CD8-positive, alpha-beta memory T cell (primary cell): ENCODE results near the gene FZD10. TPM values are rescaled to one million over a fixed set of nuclear protein-coding genes. Genes with fewer than 3 reads are reported as not detected.

Experiments used
- CTCF ChIA-PET: fragments of 350-600 bp; sonication (Branson Sonifier 250); formaldehyde crosslinking; loops from one replicate; lab custom pipeline; 2021; ENCODE audit warnings: antibody characterized with exemption; lab: Charles Lee
- POLR2A ChIA-PET: fragments of 350-600 bp; sonication (Branson Sonifier 250); formaldehyde crosslinking; loops from one replicate; lab custom pipeline; 2021; ENCODE audit warnings: antibody characterized with exemption; lab: Charles Lee
- DNase-seq, 5 donors: peaks; one replicate each; pipeline versions ENCODE4 v3.0.0 to v3.0.0-alpha.2; 2020 to 2022; ENCODE audit warnings: mixed read lengths in 1 of 5
- H3K27ac ChIP-seq: one replicate; pipeline ENCODE4 v1.7.0; 2013; ENCODE audit warnings: low read depth, mild to moderate bottlenecking, low read length, moderate library complexity
- H3K27me3 ChIP-seq: 2 replicates; pipeline ENCODE4 v1.7.0; 2013; ENCODE audit warnings: low read length, mild to moderate bottlenecking; ENCODE audit not compliant: insufficient read depth, poor library complexity, severe bottlenecking
- H3K36me3 ChIP-seq: 2 replicates; pipeline ENCODE4 v1.7.0; 2013; ENCODE audit warnings: mild to moderate bottlenecking, low read length, moderate library complexity; ENCODE audit not compliant: insufficient read depth
- H3K4me1 ChIP-seq: 2 replicates; pipeline ENCODE4 v1.7.0; 2013; ENCODE audit warnings: mild to moderate bottlenecking, low read length, moderate library complexity; ENCODE audit not compliant: insufficient read depth
- H3K4me3 ChIP-seq: 2 replicates; pipeline ENCODE4 v1.7.0; 2013; ENCODE audit warnings: mild to moderate bottlenecking, low read length
- H3K9me3 ChIP-seq: 2 replicates; pipeline ENCODE4 v1.7.0; 2013; ENCODE audit warnings: mild to moderate bottlenecking, low read length
- H3K27ac Mint-ChIP-seq, 8 donors: one replicate each; pipeline ENCODE4 v1.8.0; 2020 to 2021; ENCODE audit warnings: mixed read lengths in 8 of 8, mild to moderate bottlenecking in 6 of 8, inconsistent platforms in 3 of 8, moderate library complexity in 3 of 8
- H3K27me3 Mint-ChIP-seq, 2 donors: one replicate each; pipeline ENCODE4 v1.8.0; 2020 to 2021; ENCODE audit warnings: mixed read lengths in 2 of 2, mild to moderate bottlenecking in 1 of 2, moderate library complexity in 1 of 2
- H3K36me3 Mint-ChIP-seq, 3 donors: one replicate each; pipeline ENCODE4 v1.8.0; 2020 to 2021; ENCODE audit warnings: mixed read lengths in 3 of 3, inconsistent platforms in 1 of 3, mild to moderate bottlenecking in 1 of 3
- H3K4me1 Mint-ChIP-seq, 3 donors: one replicate each; pipeline ENCODE4 v1.8.0; 2020 to 2021; ENCODE audit warnings: mixed read lengths in 3 of 3, inconsistent platforms in 1 of 3, mild to moderate bottlenecking in 1 of 3
- H3K4me3 Mint-ChIP-seq, 7 donors: one replicate each; pipeline ENCODE4 v1.8.0; 2020 to 2021; ENCODE audit warnings: mixed read lengths in 7 of 7, mild to moderate bottlenecking in 6 of 7, moderate library complexity in 4 of 7, inconsistent platforms in 2 of 7
- H3K9me3 Mint-ChIP-seq, 5 donors: one replicate each; pipeline ENCODE4 v1.8.0; 2020 to 2022; ENCODE audit warnings: mixed read lengths in 5 of 5, mild to moderate bottlenecking in 3 of 5, moderate library complexity in 2 of 5, inconsistent platforms in 1 of 5
- polyA plus RNA-seq: library from polyadenylated mRNA; unstranded; fragments of 300-500 nt; fragmentation: Illumina TruSeq; gene quantifications from one replicate; pipeline ENCODE4 v1.2.3, GENCODE V29; 2021
- total RNA-seq, 2 experiments: library from RNA; stranded (reverse); gene quantifications; one replicate each; pipeline ENCODE4 v1.2.3, GENCODE V29; 2021

FZD10 gene, protein sequence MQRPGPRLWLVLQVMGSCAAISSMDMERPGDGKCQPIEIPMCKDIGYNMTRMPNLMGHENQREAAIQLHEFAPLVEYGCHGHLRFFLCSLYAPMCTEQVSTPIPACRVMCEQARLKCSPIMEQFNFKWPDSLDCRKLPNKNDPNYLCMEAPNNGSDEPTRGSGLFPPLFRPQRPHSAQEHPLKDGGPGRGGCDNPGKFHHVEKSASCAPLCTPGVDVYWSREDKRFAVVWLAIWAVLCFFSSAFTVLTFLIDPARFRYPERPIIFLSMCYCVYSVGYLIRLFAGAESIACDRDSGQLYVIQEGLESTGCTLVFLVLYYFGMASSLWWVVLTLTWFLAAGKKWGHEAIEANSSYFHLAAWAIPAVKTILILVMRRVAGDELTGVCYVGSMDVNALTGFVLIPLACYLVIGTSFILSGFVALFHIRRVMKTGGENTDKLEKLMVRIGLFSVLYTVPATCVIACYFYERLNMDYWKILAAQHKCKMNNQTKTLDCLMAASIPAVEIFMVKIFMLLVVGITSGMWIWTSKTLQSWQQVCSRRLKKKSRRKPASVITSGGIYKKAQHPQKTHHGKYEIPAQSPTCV
- not detected for total RNA-seq
- polyA plus RNA-seq, result not detected

GRCh38 chr12:130162267-130162666, at the start of gene FZD10:
FZD10 (plus strand) TSS chr12:130162464; CDS start chr12:130162943, 479 bp downstream.
- Mint-ChIP-seq H3K4me1 (peaks cover 0 to 3% (median 0%) of the 10 kb centered on the region in 3 donors), H3K9me3 (peaks cover 0 to 6% (median 3%) of the 10 kb centered on the region in 5 donors), H3K36me3 (no peaks in the 10 kb centered on the region), H3K27ac (no peak within 1 kb of the TSS), H3K27me3 (peaks cover 20 to 35% of the 10 kb centered on the region in 2 donors), H3K4me3 (no peak within 1 kb of the TSS)
- ChIA-PET POLR2A (no interaction called here), CTCF (no interaction called here)
- Histone ChIP-seq H3K27me3 (peaks cover 6% of the 10 kb centered on the region), H3K9me3 (no peaks in the 10 kb centered on the region), H3K36me3 (no peaks in the 10 kb centered on the region), H3K4me1 (no peaks in the 10 kb centered on the region), H3K27ac (no peak within 1 kb of the TSS), H3K4me3 (no peak within 1 kb of the TSS)
- DNase-seq, result no peak

GRCh38 chr12:130114952-130115351, 47.3 kb upstream of the FZD10 start:
- H3K4me1 Mint-ChIP-seq, result no peaks in the 10 kb centered on the region
- no peak overlapping the region for H3K4me3 ChIP-seq
- no peaks in the 10 kb centered on the region for H3K36me3 ChIP-seq
- H3K9me3 Mint-ChIP-seq, result peaks cover 0 to 15% (median 5%) of the 10 kb centered on the region in 5 donors
- H3K4me1 ChIP-seq, result no peaks in the 10 kb centered on the region
- peak in 1 of 5 donors; percentile 28 for DNase-seq
- H3K27ac Mint-ChIP-seq, result no peak overlapping the region
- H3K27me3 ChIP-seq, result no peaks in the 10 kb centered on the region
- peaks cover 0 to 1% of the 10 kb centered on the region in 2 donors for H3K27me3 Mint-ChIP-seq
- H3K27ac ChIP-seq, result no peak overlapping the region
- ChIA-PET POLR2A (no interaction called here), CTCF (no interaction called here)
- H3K9me3 ChIP-seq, result no peaks in the 10 kb centered on the region
- H3K4me3 Mint-ChIP-seq, result no peak overlapping the region
- H3K36me3 Mint-ChIP-seq, result no peaks in the 10 kb centered on the region

- H3K4me3 Mint-ChIP-seq, result no peak overlapping the region
- Histone ChIP-seq H3K27ac (no peak overlapping the region), H3K36me3 (no peaks in the 10 kb centered on the region), H3K27me3 (no peaks in the 10 kb centered on the region), H3K4me1 (no peaks in the 10 kb centered on the region), H3K4me3 (no peak overlapping the region), H3K9me3 (no peaks in the 10 kb centered on the region)
- H3K9me3 Mint-ChIP-seq, result peaks cover 0 to 11% (median 3%) of the 10 kb centered on the region in 5 donors
- ChIA-PET CTCF (no interaction called here), POLR2A (no interaction called here)
- no peaks in the 10 kb centered on the region for H3K36me3 Mint-ChIP-seq
- H3K27ac Mint-ChIP-seq, result no peak overlapping the region
- H3K4me1 Mint-ChIP-seq, result no peaks in the 10 kb centered on the region
- peak in 1 of 5 donors; percentile 14 for DNase-seq
- H3K27me3 Mint-ChIP-seq, result peaks cover 0 to 1% of the 10 kb centered on the region in 2 donors
These were observed 46.6 kb upstream of the FZD10 start for GRCh38 chr12:130115646-130116045.

GRCh38 chr12:130116791-130117190, 45.5 kb upstream of the FZD10 start:
- Histone ChIP-seq H3K4me1 (no peaks in the 10 kb centered on the region), H3K36me3 (no peaks in the 10 kb centered on the region), H3K4me3 (no peak overlapping the region), H3K9me3 (no peaks in the 10 kb centered on the region), H3K27ac (no peak overlapping the region), H3K27me3 (no peaks in the 10 kb centered on the region)
- DNase-seq, result peak in 1 of 5 donors; percentile 6
- no peaks in the 10 kb centered on the region for H3K36me3 Mint-ChIP-seq
- peak overlapping the region in 1 of 8 donors; percentile 36 for H3K27ac Mint-ChIP-seq
- no peak overlapping the region for H3K4me3 Mint-ChIP-seq
- CTCF ChIA-PET, result no interaction called here
- no peaks in the 10 kb centered on the region for H3K4me1 Mint-ChIP-seq
- peaks cover 0 to 1% of the 10 kb centered on the region in 2 donors for H3K27me3 Mint-ChIP-seq
- POLR2A ChIA-PET, result no interaction called here
- peaks cover 0 to 7% (median 2%) of the 10 kb centered on the region in 5 donors for H3K9me3 Mint-ChIP-seq

DNA sequence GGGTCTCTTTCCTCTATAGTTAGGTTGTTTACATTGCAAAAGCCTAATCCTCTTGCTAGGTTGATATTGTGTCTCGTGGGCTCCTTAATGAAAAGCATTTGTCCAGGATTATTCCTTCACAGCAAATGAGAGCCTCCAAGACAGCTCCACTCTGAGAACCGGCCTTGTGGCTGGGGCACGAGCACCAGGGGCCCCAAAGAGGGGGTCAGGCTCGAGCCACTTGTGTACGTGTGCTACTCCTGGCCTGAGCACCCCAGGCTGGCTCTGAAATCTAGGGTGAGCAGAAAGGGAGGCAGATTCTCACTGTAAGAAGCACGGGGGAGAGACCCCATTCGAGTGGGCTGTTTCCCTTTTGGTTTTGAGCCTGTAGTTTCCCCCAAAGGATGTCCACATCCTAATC, 45.0 kb upstream of the FZD10 start:
- H3K9me3 Mint-ChIP-seq, result peaks cover 0 to 7% (median 2%) of the 10 kb centered on the region in 5 donors
- H3K27me3 Mint-ChIP-seq, result peaks cover 0 to 1% of the 10 kb centered on the region in 2 donors
- H3K36me3 Mint-ChIP-seq, result no peaks in the 10 kb centered on the region
- H3K4me1 ChIP-seq, result no peaks in the 10 kb centered on the region
- no peaks in the 10 kb centered on the region for H3K4me1 Mint-ChIP-seq
- no peaks in the 10 kb centered on the region for H3K27me3 ChIP-seq
- H3K9me3 ChIP-seq, result no peaks in the 10 kb centered on the region
- H3K4me3 Mint-ChIP-seq, result no peak overlapping the region
- ChIA-PET CTCF (no interaction called here), POLR2A (no interaction called here)
- H3K36me3 ChIP-seq, result no peaks in the 10 kb centered on the region
- no peak overlapping the region for H3K27ac ChIP-seq
- peak in 1 of 5 donors; percentile 11 for DNase-seq
- H3K4me3 ChIP-seq, result no peak overlapping the region
- peak overlapping the region in 1 of 8 donors; percentile 36 for H3K27ac Mint-ChIP-seq

DNA sequence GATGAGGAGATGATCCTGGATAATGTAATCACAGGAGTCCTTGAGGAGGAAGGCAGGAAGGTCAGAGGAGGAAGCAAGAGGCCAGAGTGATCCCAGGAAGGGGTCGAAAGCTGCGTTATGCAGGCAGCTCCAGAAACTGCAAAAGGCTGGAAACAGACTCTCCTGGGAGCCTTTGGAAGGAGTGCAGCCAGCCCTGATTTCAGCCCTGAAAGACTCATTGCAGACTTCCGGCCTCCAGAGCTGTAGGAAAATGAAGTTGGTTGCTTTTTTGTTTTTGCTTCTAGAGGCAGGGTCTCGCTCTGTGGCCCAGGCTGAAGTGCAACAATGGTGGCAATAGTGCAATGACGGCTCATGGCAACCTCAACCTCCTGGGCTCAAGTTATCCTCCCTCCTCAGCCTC, 44.6 kb upstream of the FZD10 start:
- DNase-seq, result peak in 1 of 5 donors; percentile 8
- H3K4me1 ChIP-seq, result no peaks in the 10 kb centered on the region
- no peaks in the 10 kb centered on the region for H3K36me3 Mint-ChIP-seq
- peaks cover 0 to 7% (median 2%) of the 10 kb centered on the region in 5 donors for H3K9me3 Mint-ChIP-seq
- H3K27ac Mint-ChIP-seq, result no peak overlapping the region
- CTCF ChIA-PET, result no interaction called here
- H3K36me3 ChIP-seq, result no peaks in the 10 kb centered on the region
- no peak overlapping the region for H3K4me3 ChIP-seq
- H3K4me3 Mint-ChIP-seq, result no peak overlapping the region
- no peaks in the 10 kb centered on the region for H3K27me3 ChIP-seq
- H3K9me3 ChIP-seq, result no peaks in the 10 kb centered on the region
- no peaks in the 10 kb centered on the region for H3K4me1 Mint-ChIP-seq
- H3K27ac ChIP-seq, result no peak overlapping the region
- POLR2A ChIA-PET, result no interaction called here
- peaks cover 0 to 1% of the 10 kb centered on the region in 2 donors for H3K27me3 Mint-ChIP-seq

GRCh38 chr12:130118181-130118580, 44.1 kb upstream of the FZD10 start:
- Histone ChIP-seq H3K9me3 (no peaks in the 10 kb centered on the region), H3K36me3 (no peaks in the 10 kb centered on the region), H3K4me1 (no peaks in the 10 kb centered on the region), H3K27ac (no peak overlapping the region), H3K4me3 (no peak overlapping the region), H3K27me3 (no peaks in the 10 kb centered on the region)
- no peaks in the 10 kb centered on the region for H3K36me3 Mint-ChIP-seq
- H3K4me3 Mint-ChIP-seq, result no peak overlapping the region
- DNase-seq, result peak in 1 of 5 donors; percentile 33
- POLR2A ChIA-PET, result no interaction called here
- H3K27ac Mint-ChIP-seq, result no peak overlapping the region
- peaks cover 0 to 6% (median 1%) of the 10 kb centered on the region in 5 donors for H3K9me3 Mint-ChIP-seq
- H3K4me1 Mint-ChIP-seq, result no peaks in the 10 kb centered on the region
- no peaks in the 10 kb centered on the region for H3K27me3 Mint-ChIP-seq
- CTCF ChIA-PET, result no interaction called here

DNA sequence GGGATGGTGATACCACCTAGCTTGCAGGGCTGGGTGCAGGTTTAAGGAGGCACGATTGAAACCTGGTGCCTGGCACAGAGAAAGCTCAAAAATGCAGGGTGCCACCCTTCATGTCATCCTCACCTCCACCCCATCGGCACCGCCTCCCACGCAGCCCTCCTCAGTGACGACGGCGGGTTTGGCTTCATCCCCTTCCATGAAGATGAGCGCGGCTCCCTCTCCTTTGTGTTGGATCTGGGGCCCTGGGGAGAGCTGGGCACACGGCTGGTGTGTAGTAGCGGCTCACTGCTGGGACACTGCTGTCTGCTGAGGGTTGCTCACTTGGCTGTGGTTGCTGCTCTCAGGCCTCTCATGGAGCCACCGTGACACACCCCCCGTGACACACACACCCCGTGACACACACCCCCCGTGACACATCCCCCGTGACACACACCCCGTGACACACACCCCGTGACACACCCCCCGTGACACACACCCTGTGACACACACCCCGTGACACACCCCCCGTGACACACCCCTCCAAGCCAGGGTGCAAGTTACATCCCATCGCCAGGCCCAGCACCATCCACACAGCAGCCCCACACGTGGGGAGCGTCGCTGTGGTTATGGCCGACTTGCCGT, 42.9 kb upstream of the FZD10 start:
- Histone ChIP-seq H3K4me1 (no peaks in the 10 kb centered on the region), H3K4me3 (no peak overlapping the region), H3K27me3 (no peaks in the 10 kb centered on the region), H3K36me3 (no peaks in the 10 kb centered on the region), H3K27ac (no peak overlapping the region), H3K9me3 (no peaks in the 10 kb centered on the region)
- peak overlapping the region in 1 of 8 donors; percentile 24 for H3K27ac Mint-ChIP-seq
- no peaks in the 10 kb centered on the region for H3K4me1 Mint-ChIP-seq
- no peaks in the 10 kb centered on the region for H3K36me3 Mint-ChIP-seq
- H3K9me3 Mint-ChIP-seq, result peaks cover 0 to 2% (median 0%) of the 10 kb centered on the region in 5 donors
- no peak overlapping the region for H3K4me3 Mint-ChIP-seq
- ChIA-PET CTCF (no interaction called here), POLR2A (no interaction called here)
- no peaks in the 10 kb centered on the region for H3K27me3 Mint-ChIP-seq
- peak in 1 of 5 donors; percentile 28 for DNase-seq
